Stomach (tissue), 4 donors: ENCODE results near the gene CBARP.

ENCODE experiments used
- POLR2A ChIP-seq, 4 donors: fragments of 450-650 bp; IDR thresholded peaks; one replicate each; pipeline ENCODE4 v1.6.1; 2016; ENCODE audit warnings: antibody characterized with exemption in 4 of 4, control low read depth in 2 of 4, mild to moderate bottlenecking in 1 of 4, moderate library complexity in 1 of 4
- TF ChIP-seq, protein P1 (sequence below), 7 experiments: fragments of 450-650 bp in 4 of 7; fragments of 200-600 bp in 3 of 7; sonication (generic) in 3 of 7; IDR thresholded peaks; one replicate each; pipeline ENCODE4 v1.5.1; 2016 to 2019; ENCODE audit warnings: antibody characterized with exemption in 7 of 7, control low read depth in 2 of 7, mild to moderate bottlenecking in 1 of 7

DNA sequence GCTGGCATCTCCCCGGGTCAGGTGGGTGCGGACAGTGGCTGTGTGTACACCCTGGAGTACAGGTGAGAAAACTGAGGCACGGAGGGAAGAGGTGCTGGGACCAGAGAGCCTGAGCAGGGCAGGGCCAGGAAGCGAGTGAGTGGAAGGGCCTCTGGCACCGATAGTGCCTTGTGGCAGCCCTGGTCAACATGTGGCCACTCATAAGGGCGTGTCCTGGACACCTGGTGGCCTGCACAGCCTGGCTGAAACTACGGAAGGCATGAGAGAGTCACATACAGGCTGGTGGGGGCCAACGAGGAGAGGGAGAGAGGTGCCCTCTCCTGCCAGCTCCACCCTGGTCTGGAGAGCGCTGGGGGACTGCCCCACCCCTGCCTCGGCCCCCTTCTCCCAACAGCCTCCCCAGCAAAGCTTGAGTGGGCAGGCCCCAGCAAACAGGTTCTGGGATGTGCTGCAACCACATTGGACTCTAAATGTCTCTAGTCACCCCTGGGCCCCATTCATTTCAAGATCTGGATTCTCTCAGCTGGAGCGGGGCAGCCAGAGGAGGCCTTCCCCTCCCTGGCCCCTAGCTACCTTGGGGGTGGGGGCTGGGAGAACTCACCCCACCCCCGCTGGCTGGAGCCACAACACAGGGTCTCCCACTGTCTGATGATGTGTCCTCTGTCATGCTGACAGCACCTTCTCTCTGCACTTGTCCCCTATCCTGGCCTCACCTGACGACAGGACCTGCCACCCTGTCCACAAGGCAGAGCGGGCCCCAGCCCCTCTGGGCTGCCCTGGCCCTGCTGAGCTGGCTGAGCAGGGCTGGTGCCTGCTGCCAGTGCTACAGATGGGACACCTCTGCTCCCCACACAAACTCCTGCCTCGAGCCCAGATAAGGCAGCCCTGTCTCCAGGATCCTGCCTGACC, 5.8 kb downstream of the CBARP start:
- TF ChIP-seq, protein P1, sequence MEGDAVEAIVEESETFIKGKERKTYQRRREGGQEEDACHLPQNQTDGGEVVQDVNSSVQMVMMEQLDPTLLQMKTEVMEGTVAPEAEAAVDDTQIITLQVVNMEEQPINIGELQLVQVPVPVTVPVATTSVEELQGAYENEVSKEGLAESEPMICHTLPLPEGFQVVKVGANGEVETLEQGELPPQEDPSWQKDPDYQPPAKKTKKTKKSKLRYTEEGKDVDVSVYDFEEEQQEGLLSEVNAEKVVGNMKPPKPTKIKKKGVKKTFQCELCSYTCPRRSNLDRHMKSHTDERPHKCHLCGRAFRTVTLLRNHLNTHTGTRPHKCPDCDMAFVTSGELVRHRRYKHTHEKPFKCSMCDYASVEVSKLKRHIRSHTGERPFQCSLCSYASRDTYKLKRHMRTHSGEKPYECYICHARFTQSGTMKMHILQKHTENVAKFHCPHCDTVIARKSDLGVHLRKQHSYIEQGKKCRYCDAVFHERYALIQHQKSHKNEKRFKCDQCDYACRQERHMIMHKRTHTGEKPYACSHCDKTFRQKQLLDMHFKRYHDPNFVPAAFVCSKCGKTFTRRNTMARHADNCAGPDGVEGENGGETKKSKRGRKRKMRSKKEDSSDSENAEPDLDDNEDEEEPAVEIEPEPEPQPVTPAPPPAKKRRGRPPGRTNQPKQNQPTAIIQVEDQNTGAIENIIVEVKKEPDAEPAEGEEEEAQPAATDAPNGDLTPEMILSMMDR (IDR thresholded peaks at IDR 0.05): no peak
- TF ChIP-seq POLR2A (IDR thresholded peaks at IDR 0.05): no peak
